RCC 7860 (cell line): ENCODE results near the gene NKX6-2.
"Not testable (repeated sequence)": the region's sequence is repeated elsewhere in the genome, so short reads cannot be mapped to it uniquely, and the experiment has no call there.

ENCODE experiments used
- DNase-seq: peaks from one replicate; pipeline ENCODE4 v3.0.0-alpha.2; 2015; ENCODE audit warnings: low spot score
- FAIRE-seq: peaks from 2 replicates; lab custom pipeline; 2012; peaks lifted over from hg19 to GRCh38; lab: Jason Lieb, UNC

NKX6-2 gene

DNA sequence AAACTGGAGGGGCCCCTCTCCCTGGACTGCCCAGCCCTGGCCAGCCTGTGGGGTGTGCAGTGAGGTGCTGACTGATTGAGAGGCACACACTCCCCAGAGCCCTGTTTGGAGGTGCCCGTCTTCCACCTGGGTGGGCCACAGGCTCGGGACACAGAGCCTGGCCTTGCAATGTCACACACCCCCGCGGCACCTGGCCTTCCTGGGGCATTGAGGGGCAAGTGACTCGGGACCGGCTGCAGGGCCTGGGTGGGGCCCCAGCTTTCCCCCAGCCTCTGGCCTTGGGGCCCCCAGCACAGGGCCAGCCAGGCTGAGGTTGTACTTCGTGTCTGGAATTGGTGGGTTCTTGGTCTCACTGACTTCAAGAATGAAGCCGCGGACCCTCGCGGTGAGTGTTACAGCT, 13.9 kb upstream of the NKX6-2 start:
- DNase-seq (no peak), FAIRE-seq (no peak)

DNA sequence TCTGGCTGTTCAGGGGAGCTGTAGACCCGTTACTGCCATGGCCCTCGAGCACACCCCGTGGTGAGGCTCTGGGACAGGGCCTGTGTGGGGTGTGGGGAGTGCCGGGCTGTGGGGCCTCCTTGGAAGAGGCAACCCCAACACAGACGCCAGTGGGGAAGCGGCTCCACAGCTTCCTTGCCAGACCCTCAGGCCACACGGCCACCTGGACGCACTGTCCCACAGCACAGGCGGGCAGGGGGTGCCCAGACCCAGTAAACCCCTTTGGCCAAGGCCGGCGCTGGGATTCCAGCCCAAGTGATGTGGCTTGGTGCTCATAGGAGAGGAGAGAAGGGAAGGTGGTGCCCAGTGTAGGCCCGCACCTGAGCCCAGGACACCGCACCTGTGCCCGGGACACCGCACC, 12.9 kb upstream of the NKX6-2 start:
- no peak for DNase-seq
- no peak for FAIRE-seq

DNA sequence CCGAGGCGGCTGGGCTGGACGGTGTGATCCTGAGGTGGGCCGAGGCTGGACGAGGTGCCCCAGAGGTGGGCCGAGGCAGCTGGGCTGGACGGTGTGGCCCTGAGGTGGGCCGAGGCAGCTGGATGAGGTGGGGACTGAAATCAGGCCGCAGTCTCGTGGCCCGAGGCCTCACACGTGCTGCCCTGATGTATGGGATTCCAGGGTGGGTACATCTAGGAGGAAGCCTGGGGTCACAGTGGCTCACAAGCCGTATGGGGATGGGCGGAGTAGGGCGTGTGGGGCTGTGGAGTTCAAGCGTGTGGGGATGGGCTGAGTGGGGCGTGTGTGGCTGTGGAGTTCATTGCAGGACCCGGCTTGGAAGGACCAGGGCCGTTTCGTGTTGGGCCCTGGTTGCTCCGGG, 12.5 kb upstream of the NKX6-2 start:
- DNase-seq (no peak), FAIRE-seq (no peak)

DNA sequence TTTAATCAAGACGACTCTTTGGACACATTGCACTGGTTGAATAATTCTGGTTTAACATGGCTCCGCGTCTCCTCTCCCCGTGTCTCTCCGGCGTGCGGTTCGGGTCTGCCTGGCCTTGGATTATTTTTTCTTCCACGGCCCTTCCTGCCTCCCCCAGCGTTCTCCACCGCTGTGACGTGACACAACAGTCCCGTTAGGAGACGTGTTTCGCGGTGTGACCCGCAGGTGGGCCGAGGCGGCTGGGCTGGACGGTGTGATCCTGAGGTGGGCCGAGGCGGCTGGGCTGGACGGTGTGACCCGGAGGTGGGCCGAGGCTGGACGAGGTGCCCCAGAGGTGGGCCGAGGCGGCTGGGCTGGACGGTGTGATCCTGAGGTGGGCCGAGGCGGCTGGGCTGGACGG, 12.0 kb upstream of the NKX6-2 start:
- FAIRE-seq, DNase-seq: not testable (repeated sequence)

DNA sequence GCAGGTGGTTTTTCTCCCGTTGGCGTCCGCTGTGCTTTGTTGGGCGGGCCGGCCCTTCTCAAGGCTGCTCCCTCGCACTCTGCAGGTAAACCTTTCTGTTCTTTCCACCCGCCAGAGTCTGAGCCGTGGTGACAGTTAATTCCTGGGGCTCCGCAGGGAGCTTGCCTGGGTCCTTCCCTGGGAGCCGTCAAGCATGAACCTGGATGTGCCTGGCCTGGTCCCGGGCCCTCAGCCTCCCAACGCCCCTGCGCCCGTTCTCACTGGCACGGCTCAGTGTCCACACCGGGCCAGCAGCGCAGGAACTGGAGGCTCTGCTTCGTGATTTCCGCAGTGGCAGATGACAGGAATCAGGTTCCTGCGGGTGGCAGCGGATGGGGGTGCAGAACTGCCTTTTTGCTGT, 10.9 kb upstream of the NKX6-2 start:
- FAIRE-seq (no peak), DNase-seq (no peak)

DNA sequence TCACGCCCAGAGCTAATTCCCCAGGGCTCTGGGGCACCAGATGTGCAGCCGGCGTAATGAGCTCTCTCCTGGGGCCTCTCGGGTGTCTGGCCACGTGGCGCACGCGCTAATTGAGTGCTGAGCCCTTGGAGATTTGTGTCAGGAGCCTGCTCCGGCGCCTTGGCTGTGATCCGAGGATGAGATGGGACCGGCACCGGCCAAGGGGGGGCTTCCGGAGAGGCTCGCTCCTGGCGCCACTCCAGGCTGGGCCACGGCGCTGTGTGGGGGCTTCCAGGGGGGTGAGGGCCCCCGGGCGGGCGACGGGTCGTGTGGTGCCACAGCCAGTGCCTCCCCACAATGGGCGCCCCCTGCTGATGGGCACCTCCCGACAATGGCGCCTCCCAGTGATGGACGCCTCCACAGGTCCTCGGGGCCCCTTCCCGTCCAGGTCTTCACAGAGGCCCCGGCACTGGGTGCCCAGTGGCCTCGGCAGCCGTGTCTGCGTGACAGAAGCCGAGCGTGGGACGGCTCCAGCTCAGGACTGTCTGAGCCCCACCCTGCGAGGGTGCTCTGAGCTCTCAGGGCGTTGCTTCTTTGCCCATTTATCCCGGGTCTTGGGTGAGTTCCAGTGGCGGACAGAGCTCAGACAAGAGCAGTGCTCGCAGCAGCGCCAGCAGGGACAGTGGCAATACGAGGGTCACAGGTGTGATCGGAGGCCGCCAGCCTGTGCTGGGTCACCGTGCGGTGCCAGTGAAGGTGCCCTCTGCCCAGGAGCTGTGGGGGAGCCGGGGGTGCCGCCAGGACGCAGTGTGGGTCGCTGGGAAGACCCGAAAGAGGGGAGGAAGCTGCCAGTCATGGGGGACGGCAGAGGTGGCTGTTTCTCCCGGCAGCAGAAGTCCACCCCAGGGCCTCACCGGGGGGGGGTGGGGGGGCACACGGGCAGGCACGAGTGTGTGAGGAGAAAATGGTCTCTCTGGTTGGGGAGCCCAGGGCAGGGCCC, 8.2 kb upstream of the NKX6-2 start:
- DNase-seq = no peak
- no peak for FAIRE-seq

DNA sequence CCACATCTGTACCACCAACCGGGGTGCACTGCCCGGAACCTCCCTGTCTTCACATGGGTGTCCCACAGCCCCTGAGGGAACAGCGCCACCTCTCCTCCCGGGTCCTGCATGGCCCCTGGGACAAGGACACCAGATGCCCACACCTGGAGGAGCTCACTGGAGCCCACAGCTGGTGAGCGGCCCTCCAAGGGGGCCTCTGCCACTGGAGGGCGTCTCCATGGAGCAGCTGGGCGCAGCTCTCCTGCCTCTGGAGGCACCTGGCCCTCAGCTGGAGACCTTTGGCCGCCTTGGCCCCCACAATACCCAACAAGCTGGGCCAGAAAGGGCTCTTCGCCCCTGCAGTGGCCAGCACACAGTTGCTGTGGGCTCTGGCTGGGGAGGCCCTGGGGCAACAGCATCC, 7.3 kb upstream of the NKX6-2 start:
- no peak for FAIRE-seq
- no peak for DNase-seq

DNA sequence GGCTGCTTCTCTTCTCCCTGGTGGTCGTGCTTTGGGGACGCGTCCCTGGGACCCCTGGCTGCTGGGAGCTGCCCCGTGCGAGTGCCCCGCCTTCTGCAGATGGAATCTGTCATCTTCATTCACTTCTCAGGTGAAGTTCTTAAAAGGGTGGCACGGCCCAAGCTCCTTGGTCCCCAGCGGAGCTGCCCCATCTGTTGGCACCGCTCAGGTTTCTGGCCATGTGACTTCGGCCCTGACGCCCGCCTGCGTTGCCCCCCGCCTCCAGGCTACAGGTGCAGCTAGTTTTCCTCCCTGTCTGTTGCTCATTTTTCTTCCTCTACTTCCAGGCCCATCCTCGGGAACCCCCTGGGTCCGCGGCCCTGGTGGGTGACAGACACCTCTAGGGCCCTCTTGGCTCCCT, 6.8 kb upstream of the NKX6-2 start:
- DNase-seq (no peak), FAIRE-seq (no peak)

DNA sequence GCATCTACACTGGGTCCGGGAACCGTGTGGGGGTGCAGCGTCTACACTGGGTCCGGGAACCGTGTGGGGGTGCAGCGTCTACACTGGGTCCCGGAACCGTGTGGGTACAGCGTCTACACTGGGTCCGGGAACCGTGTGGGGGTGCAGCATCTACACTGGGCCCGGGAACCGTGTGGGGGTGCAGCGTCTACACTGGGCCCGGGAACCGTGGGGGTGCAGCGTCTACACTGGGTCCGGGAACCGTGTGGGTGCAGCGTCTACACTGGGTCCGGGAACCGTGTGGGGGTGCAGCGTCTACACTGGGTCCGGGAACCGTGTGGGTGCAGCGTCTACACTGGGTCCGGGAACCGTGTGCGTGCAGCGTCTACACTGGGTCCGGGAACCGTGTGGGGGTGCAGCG, 6.2 kb upstream of the NKX6-2 start:
- not testable (repeated sequence) for FAIRE-seq, DNase-seq

DNA sequence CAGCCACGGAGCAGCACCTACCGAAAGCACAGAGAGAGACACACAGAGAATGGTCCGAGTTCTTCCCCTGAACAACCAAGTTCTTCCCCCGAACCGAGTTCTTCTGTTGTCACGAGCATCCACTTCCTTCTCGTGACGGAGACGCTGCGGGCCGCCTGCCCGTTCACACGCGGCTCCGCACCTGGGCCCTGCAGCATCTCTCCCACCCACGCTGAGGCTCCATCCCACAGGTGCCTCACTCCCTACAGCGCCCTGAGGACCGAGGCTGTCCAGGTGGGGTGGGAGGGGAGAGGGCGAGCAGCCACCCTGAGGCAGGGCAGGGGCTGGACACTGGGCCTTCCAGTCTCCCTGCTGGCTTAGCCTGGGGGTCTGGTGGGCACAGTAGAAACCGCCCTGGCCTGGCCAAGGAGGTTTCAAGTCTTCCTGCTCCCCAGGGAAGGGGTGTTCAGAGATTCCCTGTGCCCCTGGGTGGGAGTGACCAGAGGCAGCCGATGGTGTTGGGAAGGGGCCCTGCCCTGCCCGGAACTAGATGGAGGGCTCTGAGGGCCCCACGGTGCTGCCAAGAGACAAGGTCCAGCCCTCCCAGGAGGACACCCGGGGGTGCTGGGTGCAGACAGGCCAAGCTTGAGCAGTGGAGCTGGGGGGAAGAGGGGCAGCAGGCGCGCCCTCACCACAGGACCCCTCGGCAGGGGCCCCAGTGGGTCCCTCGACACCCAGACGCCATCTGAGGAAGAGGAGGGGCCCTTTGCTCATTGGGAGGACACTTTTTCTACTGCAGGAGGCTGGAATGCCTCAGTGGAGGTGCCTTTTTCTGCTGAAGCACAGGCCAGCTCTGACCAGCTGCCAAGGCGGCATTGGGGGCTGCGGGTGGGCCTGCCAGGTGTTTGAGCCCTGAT, 5.2 kb upstream of the NKX6-2 start:
- FAIRE-seq (no peak), DNase-seq (no peak)

DNA sequence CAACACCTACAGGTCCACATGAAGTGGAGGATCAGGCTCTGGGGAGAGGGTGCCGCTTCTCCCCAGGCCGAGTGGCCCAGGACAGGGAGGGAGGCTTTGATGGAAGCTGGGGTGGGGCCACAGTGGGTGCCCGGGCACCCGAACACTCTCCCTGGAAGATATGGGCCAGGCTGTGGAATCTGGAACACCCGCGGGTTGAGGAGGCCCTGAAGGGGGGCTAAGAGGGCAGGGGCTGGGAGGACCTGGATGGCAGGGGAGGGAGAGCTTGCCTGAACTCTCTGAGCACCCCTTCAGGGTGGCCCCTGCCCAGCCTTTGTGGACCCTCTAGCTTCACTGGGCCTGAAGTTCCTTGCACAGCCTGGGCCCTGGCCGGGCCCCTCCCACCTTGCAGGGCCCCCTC, 4.5 kb upstream of the NKX6-2 start:
- FAIRE-seq (no peak), DNase-seq (no peak)

DNA sequence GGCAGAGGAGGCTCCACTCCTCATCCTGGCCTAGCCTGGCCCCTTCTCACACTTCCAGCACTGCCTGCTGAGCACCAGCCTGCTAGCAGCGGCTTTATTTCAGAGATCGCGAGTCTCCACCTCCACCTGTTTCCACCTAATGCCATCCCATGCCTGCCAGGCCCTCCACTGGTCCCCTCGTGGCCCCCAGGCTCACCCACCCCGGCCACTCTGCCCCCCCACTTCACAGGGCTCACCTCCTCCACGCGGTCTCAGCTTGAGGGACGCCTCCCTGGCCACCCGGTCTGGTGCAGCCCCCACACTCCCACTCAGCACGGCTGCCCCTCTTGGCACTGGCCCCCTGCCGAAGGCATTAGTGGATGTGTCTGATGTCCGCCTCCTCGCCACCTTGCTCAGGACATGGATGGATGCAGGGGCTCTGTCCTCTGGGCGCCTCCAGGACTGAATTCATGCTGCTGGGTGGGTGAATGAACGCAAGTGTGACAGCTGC, 3.8 kb upstream of the NKX6-2 start:
- no peak for FAIRE-seq
- DNase-seq = no peak

DNA sequence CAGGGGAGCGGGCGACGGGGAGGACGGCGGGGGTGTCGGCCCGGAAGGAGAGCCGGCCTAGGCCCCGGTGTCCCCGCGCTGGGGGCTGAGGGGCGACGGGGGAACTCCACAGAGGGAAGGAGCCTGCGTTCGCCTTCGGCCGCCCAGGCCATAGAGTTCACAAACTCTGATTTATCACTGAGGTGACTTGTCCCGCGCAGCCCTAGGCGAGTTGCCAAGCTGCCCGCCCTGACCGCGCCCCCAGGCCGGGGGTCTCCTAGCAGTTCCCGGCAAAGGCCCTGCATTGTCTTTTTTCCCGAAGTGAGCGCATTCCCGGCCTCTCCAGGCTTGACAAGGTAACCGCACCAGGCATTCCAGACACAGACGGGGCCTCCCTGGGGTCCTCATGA, 2.9 kb upstream of the NKX6-2 start:
- DNase-seq = no peak

DNA sequence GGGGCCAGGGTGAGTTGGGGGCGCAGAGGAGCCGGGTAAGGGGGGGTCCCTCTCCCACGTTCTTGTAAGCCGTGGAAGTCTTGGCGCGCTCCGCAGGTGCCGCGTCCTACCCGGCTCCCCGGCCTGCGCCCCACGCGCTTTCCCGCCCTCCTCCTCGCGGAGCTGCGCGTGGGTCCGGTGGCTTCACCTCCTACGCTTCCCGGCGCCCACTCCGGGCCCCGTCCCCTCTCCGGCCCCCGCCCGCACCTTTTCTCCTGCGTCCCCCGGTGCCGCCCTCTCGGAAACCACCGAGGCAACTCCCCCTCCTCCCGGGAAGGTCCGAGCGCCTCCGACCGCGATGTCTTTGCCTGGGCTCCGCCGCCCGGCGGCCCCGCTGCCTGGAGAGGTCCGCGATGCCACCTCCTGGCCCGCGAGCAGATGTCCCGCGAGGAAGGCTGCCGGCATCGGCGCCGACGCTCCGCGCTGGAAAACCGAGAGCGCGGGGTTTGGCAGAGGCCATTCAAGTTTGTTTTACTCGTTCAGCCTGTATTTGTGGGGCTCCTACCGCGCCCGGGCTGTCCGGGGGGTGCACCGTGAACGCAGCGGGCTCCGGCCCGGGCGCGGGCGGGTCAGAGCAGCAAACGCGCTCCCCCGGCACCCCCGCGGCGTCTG, 2.4 kb upstream of the NKX6-2 start:
- DNase-seq = no peak
- FAIRE-seq = no peak

More for the DNA sequence above, 2.9 kb upstream of the NKX6-2 start:
- FAIRE-seq = no peak

DNA sequence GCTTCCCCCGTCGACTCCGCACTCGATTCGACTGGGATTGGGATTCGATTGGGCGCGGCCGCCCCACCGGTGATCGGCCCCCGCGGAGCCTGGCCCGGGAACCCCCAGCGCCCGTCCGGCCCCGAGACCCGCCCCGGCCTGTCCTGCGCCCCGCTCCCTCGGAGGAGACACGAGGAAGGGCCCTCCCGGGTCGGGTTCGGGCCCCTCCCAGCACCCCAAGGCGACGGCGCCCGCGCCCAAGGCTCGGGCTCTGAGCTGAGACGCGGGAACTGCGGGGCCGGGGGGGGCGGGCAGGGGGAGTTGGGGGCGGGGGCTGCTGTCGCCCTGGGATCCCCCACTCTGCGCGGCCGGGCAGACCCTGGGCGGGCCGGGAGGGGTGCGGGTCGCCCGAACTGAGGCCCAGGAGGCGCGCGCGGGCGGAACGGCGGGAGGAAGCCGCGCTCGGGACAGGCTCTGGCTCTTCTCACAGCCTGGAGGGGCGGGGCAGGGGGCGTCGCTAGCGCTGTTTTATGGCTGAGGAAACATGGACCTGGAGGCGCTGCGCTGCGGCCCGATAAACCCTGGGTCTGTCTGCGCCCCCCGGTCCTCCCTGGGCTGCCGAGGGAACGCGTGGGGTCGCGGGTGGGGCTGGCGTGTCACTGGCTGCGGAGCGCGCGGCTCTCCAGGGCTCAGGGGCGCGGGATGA, 1.7 kb upstream of the NKX6-2 start:
- no peak for DNase-seq
- no peak for FAIRE-seq

DNA sequence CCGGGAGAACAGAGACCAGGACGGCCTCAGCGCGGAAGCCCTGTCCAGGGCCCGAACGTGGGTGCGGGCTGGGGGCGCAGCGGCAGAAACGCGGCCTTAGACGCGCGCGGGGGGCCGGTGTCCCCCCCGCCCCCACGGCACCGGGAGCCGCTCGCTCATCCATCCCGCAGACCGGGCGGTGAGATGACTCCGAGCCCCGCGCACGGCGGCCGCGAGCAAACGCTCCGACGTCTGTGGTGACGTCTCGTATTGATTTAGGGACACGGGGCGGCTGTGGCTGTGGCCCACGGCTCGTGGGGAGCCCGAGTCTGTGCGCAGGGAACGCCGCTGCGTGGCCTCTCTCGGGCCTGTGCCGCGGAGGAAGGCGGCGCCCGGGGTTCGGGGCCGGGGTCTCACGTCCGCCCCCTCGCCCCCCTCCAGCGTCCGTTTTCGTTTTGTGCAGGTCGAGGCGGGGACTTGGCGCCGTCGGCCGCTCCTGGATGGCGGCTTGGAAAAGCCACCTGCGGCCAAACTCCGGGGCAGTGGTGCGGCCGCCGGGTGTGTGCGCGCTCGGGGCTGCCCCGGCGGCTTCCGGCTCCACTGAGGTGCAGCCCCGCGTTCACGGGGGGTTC, 1.0 kb upstream of the NKX6-2 start:
- FAIRE-seq = no peak

DNA sequence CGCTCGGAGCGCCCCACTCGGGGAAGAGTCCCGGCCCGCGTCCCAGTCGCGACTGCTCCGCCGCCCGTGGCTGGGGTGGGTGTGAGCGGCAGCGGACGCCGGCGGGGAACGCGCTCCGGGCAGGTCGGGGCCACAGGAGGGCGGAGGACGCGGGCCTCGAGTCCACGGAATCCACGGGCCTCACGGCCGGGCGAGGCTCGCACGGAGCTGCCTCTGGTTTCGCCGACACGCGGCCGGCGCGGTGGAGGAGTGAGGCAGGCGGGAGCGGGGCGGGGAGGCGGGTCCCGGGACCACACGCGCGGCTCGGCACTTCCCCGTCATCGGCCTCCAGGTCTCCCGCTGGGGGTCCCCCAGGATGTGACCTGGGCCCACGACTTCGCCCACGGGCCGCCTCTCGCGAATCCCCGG, 533 bp upstream of the NKX6-2 start:
- DNase-seq (no peak), FAIRE-seq (no peak)

More for the DNA sequence above, 1.0 kb upstream of the NKX6-2 start:
- no peak for DNase-seq

DNA sequence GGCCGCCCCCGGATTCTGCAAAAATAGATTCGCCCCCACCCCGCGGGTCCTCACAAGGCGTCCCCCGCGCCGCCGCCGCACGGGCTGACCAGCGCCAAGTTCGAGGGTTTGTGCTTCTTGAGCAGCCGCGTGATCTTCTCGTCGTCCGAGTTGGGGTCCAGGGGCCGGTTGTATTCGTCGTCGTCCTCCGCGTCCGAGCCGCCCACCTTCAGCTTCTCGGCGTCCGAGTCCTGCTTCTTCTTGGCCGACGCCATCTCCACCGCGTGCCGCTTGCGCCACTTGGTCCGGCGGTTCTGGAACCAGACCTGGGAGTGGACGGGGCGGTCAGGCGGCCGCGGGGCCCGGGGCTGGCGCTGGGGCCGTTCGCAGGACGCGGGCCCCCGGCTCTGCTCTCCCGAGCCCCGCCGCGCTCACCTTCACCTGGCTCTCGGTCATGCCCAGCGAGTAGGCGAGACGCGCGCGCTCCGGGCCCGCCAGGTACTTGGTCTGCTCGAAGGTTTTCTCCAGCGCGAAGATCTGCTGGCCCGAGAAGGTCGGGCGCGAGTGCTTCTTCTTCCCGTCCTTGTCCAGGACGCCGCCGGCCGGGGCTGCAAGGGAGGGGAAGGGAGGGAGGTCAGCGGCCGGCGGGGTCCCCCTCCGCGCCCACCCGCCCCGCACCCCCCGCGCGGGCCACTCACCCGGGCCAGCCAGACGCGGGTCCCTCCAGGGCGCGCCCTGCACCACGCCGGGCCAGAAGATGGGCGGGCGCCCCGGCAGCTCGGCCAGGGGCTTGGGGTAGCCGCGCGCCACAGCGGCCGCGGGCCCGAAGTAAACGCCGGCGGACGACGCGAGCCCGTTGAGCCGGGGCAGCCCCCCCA, 853 bp downstream of the NKX6-2 start:
- no peak for FAIRE-seq
- DNase-seq = no peak
